Posterior cingulate gyrus (tissue), 11 donors: ENCODE data around the gene INTS15.

Experiments used
- DNase-seq, 10 donors: peaks; one replicate each; pipeline versions ENCODE4 v3.0.0 to v3.0.0-alpha.2; 2020 to 2021; ENCODE audit warnings: mixed read lengths in 3 of 10
- intact Hi-C: fragments of 100-400 bp; cut with DNase I; formaldehyde crosslinking; loops from one replicate; pipeline ENCODE4 v1.15.1; 2023

Gene INTS15

GRCh38 chr7:6653071-6654003 lies 63.5 kb downstream of the INTS15 start:
- intact Hi-C loops: no loop called here
- DNase-seq: peak in 3 of 10 donors; percentile 56 to 84 (median 60)

GRCh38 chr7:6654113-6654841 lies 64.5 kb downstream of the INTS15 start:
- DNase-seq: peak in 3 of 10 donors; percentile 49 to 78 (median 55)
- intact Hi-C loops: no loop called here

- intact Hi-C loops: no loop called here
- DNase-seq: peak in 2 of 10 donors; percentile 52 to 73
Measured at GRCh38 chr7:6654842-6655610, 65.2 kb downstream of the INTS15 start.

GRCh38 chr7:6655636-6656385 lies 66.0 kb downstream of the INTS15 start:
- DNase-seq: peak in 2 of 10 donors; percentile 43 to 65
- intact Hi-C loops: no loop called here

GRCh38 chr7:6656413-6656812 lies 66.6 kb downstream of the INTS15 start:
- intact Hi-C loops: no loop called here
- peak in 2 of 10 donors; percentile 62 to 81 for DNase-seq
